MM.1S (cell line): Measurements from ENCODE around the gene CTXND2.

Source experiments
- EZH2 ChIP-seq: fragments of 300-600 bp; sonication (generic); optimal IDR thresholded peaks from 2 replicates; pipeline ENCODE3; 2017; ENCODE audit warnings: low read depth, mild to moderate bottlenecking, antibody characterized with exemption, low read length, mixed read lengths
- TF ChIP-seq, protein P1 (sequence below): fragments of 300-600 bp; sonication (generic); IDR thresholded peaks from 2 replicates; pipeline ENCODE4 v1.5.1; 2016; ENCODE audit warnings: antibody characterized with exemption, low read length, mixed read lengths

DNA sequence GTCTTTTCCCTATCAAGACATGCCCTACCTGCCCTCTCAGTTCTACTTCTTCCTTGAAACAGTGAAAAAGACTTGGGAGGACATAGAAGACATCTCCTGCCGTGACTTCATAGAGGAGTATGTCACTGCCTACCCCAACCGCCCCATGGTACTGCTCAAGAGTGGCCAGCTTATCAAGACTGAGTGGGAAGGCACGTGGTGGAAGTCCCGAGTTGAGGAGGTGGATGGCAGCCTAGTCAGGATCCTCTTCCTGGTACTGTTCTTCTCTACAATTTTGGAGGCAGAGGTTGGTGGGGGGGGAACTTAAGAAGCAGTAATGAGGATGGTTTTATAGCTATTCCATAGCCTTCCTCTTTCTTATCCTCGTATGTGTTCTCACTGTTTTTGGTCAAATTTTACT lies 57.9 kb downstream of the CTXND2 start:
- TF ChIP-seq, protein P1, sequence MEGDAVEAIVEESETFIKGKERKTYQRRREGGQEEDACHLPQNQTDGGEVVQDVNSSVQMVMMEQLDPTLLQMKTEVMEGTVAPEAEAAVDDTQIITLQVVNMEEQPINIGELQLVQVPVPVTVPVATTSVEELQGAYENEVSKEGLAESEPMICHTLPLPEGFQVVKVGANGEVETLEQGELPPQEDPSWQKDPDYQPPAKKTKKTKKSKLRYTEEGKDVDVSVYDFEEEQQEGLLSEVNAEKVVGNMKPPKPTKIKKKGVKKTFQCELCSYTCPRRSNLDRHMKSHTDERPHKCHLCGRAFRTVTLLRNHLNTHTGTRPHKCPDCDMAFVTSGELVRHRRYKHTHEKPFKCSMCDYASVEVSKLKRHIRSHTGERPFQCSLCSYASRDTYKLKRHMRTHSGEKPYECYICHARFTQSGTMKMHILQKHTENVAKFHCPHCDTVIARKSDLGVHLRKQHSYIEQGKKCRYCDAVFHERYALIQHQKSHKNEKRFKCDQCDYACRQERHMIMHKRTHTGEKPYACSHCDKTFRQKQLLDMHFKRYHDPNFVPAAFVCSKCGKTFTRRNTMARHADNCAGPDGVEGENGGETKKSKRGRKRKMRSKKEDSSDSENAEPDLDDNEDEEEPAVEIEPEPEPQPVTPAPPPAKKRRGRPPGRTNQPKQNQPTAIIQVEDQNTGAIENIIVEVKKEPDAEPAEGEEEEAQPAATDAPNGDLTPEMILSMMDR = no peak
- TF ChIP-seq EZH2 = no peak
